Natural killer cell (primary cell): ENCODE measurements around the gene MNX1. TPM values are rescaled to one million over a fixed set of nuclear protein-coding genes. Genes with fewer than 3 reads are reported as not detected.

Experiments used
- ATAC-seq, 3 donors: fragments of 150-1000 bp in 2 of 3; fragments of 200-7000 bp in 1 of 3; cut with Tn5 transposase; 1 replicate in 1 of 3; 2 replicates in 2 of 3; pipeline ENCODE4 v1.10.0; 2021; ENCODE audit warnings: mild to moderate bottlenecking in 2 of 3, moderate library complexity in 2 of 3
- DNase-seq, 2 donors: peaks; one replicate each; pipeline versions ENCODE4 v3.0.0 to v3.0.0-alpha.2; 2013 to 2021; ENCODE audit warnings: mixed read lengths in 1 of 2
- H3K27ac ChIP-seq: one replicate; pipeline ENCODE4 v1.5.1; 2013; ENCODE audit warnings: mild to moderate bottlenecking, low read length
- H3K27me3 ChIP-seq: one replicate; pipeline ENCODE4 v1.6.1; 2013; ENCODE audit warnings: low read length; ENCODE audit not compliant: control insufficient read depth, insufficient read depth
- H3K36me3 ChIP-seq: one replicate; pipeline ENCODE4 v1.6.1; 2013; ENCODE audit warnings: low read length; ENCODE audit not compliant: control insufficient read depth, insufficient read depth
- H3K4me1 ChIP-seq: one replicate; pipeline ENCODE4 v1.6.1; 2013; ENCODE audit warnings: low read length; ENCODE audit not compliant: control insufficient read depth, insufficient read depth
- H3K4me3 ChIP-seq: one replicate; pipeline ENCODE4 v1.5.1; 2013; ENCODE audit warnings: low read length
- H3K9me3 ChIP-seq: one replicate; pipeline ENCODE4 v1.6.1; 2013; ENCODE audit warnings: low read length; ENCODE audit not compliant: control insufficient read depth, insufficient read depth
- H3K27ac Mint-ChIP-seq, 2 donors: one replicate each; pipeline ENCODE4 v1.8.0; 2022; ENCODE audit warnings: mild to moderate bottlenecking in 2 of 2, mixed read lengths in 2 of 2, moderate library complexity in 1 of 2
- H3K27me3 Mint-ChIP-seq, 2 donors: one replicate each; pipeline ENCODE4 v1.8.0; 2022; ENCODE audit warnings: low read depth in 2 of 2, mixed read lengths in 2 of 2
- H3K36me3 Mint-ChIP-seq: one replicate; pipeline ENCODE4 v1.8.0; 2022; ENCODE audit warnings: mixed read lengths
- H3K4me1 Mint-ChIP-seq, 2 donors: one replicate each; pipeline ENCODE4 v1.8.0; 2022; ENCODE audit warnings: mixed read lengths in 2 of 2
- H3K4me3 Mint-ChIP-seq: one replicate; pipeline ENCODE4 v1.8.0; 2022; ENCODE audit warnings: mild to moderate bottlenecking, moderate library complexity, mixed read lengths
- H3K9me3 Mint-ChIP-seq, 2 donors: one replicate each; pipeline ENCODE4 v1.8.0; 2022; ENCODE audit warnings: mixed read lengths in 2 of 2
- CTCF ChIP-seq: fragments of 200-600 bp; IDR thresholded peaks from one replicate; pipeline ENCODE4 v1.8.0; 2022; ENCODE audit warnings: antibody characterized with exemption
- WGBS: methylation state at CpG from one replicate; pipeline ENCODE4 v1.1.7; 2013; ENCODE audit warnings: missing lambda C conversion rate; ENCODE audit not compliant: insufficient coverage; 5-methylcytosine and 5-hydroxymethylcytosine counted together
- intact Hi-C: fragments of 100-400 bp; cut with micrococcal nuclease; formaldehyde crosslinking; loops from one replicate; pipeline ENCODE4 v1.14.2; 2022
- total RNA-seq, 4 donors: library from RNA; stranded (reverse); fragments of 120-200 nt in 1 of 4; gene quantifications; one replicate each; pipeline versions ENCODE4 v1.2.3 to v1.2.4, GENCODE V29; 2013 to 2022

The MNX1 gene
- total RNA-seq, 3 donors from 2014 or later (not counting 1 experiment from before 2014, with no cell fraction given): not detected

- Histone ChIP-seq H3K4me3 (no peak overlapping the region), H3K9me3 (peaks cover 6% of the 10 kb centered on the region), H3K27me3 (peaks cover 2% of the 10 kb centered on the region), H3K36me3 (no peaks in the 10 kb centered on the region), H3K4me1 (no peaks in the 10 kb centered on the region), H3K27ac (no peak overlapping the region)
- Mint-ChIP-seq H3K36me3 (no peaks in the 10 kb centered on the region), H3K27me3 (peaks cover 17 to 26% of the 10 kb centered on the region in 2 donors), H3K27ac (no peak overlapping the region), H3K4me3 (no peak overlapping the region), H3K4me1 (no peaks in the 10 kb centered on the region), H3K9me3 (no peaks in the 10 kb centered on the region)
- WGBS: 83% methylated on average over 14 of the region's 16 CpGs
- intact Hi-C loops: no loop called here
- TF ChIP-seq CTCF: no peak
- no peak for ATAC-seq
- no peak for DNase-seq
Observed at GRCh38 chr7:157056957-157057902, 46.8 kb upstream of the MNX1 start.

- Histone ChIP-seq H3K27me3 (peaks cover 2% of the 10 kb centered on the region), H3K27ac (no peak overlapping the region), H3K9me3 (no peaks in the 10 kb centered on the region), H3K4me3 (no peak overlapping the region), H3K4me1 (no peaks in the 10 kb centered on the region), H3K36me3 (no peaks in the 10 kb centered on the region)
- intact Hi-C loops: no loop called here
- no peak overlapping the region for H3K4me3 Mint-ChIP-seq
- DNase-seq (no peak), ATAC-seq (no peak)
- no peak for TF ChIP-seq CTCF
- no peaks in the 10 kb centered on the region for H3K9me3 Mint-ChIP-seq
- 79% methylated on average over 8 of the region's 9 CpGs for WGBS
- no peak overlapping the region for H3K27ac Mint-ChIP-seq
- H3K36me3 Mint-ChIP-seq: no peaks in the 10 kb centered on the region
- H3K27me3 Mint-ChIP-seq: peaks cover 17 to 19% of the 10 kb centered on the region in 2 donors
- H3K4me1 Mint-ChIP-seq: no peaks in the 10 kb centered on the region
Observed at GRCh38 chr7:157056246-157056645, 45.8 kb upstream of the MNX1 start.

GRCh38 chr7:157054927-157055326 lies 44.5 kb upstream of the MNX1 start:
- intact Hi-C loops: no loop called here
- Mint-ChIP-seq H3K4me1 (no peaks in the 10 kb centered on the region), H3K27ac (no peak overlapping the region), H3K36me3 (no peaks in the 10 kb centered on the region), H3K4me3 (no peak overlapping the region), H3K9me3 (no peaks in the 10 kb centered on the region), H3K27me3 (peaks cover 14 to 15% of the 10 kb centered on the region in 2 donors)
- ATAC-seq (no peak), DNase-seq (no peak)
- H3K27me3 ChIP-seq: peaks cover 2% of the 10 kb centered on the region
- 83% methylated on average over 9 of the region's 9 CpGs for WGBS
- H3K4me1 ChIP-seq: no peaks in the 10 kb centered on the region
- no peak for TF ChIP-seq CTCF
- no peak overlapping the region for H3K4me3 ChIP-seq
- H3K9me3 ChIP-seq: no peaks in the 10 kb centered on the region
- no peak overlapping the region for H3K27ac ChIP-seq
- H3K36me3 ChIP-seq: no peaks in the 10 kb centered on the region
